Mesothelial cell of epicardium (in vitro differentiated cells): Measurements from ENCODE around the gene THUMPD3. TPM values are rescaled to one million over a fixed set of nuclear protein-coding genes. Genes with fewer than 3 reads are reported as not detected.

Experiments
- DNase-seq, 2 experiments: peaks; one replicate each; pipeline ENCODE4 v3.0.0; 2021; ENCODE audit warnings: low spot score in 2 of 2; ENCODE audit not compliant: unreplicated experiment in 2 of 2
- H3K27ac Mint-ChIP-seq: 2 replicates; pipeline ENCODE4 v1.8.0; 2021; ENCODE audit warnings: mixed read lengths
- H3K27me3 Mint-ChIP-seq: 2 replicates; pipeline ENCODE4 v1.8.0; 2021; ENCODE audit warnings: low read depth, mixed read lengths
- H3K36me3 Mint-ChIP-seq: 2 replicates; pipeline ENCODE4 v1.8.0; 2021; ENCODE audit warnings: mixed read lengths
- H3K4me1 Mint-ChIP-seq: 2 replicates; pipeline ENCODE4 v1.8.0; 2021; ENCODE audit warnings: mixed read lengths
- H3K4me3 Mint-ChIP-seq: 2 replicates; pipeline ENCODE4 v1.8.0; 2021; ENCODE audit warnings: mild to moderate bottlenecking, moderate library complexity, mixed read lengths
- H3K9me3 Mint-ChIP-seq: 2 replicates; pipeline ENCODE4 v1.8.0; 2021; ENCODE audit warnings: mixed read lengths
- total RNA-seq: library from RNA; stranded (reverse); gene quantifications from 3 replicates; pipeline ENCODE4 v1.2.1, GENCODE V29; 2021
- TF ChIP-seq, protein P1 (sequence below): fragments of 200-600 bp; sonication (generic); IDR thresholded peaks from one replicate; pipeline ENCODE4 v1.5.0; 2021; ENCODE audit warnings: antibody characterized with exemption; ENCODE audit not compliant: unreplicated experiment

The THUMPD3 gene
- total RNA-seq, 1 donor from 2014 or later, result 62.1 TPM

- Mint-ChIP-seq H3K27me3 (no peaks in the 10 kb centered on the region), H3K27ac (no peak overlapping the region), H3K9me3 (no peaks in the 10 kb centered on the region), H3K36me3 (peaks cover 31% of the 10 kb centered on the region), H3K4me1 (peaks cover 4% of the 10 kb centered on the region), H3K4me3 (no peak overlapping the region)
- TF ChIP-seq, protein P1, sequence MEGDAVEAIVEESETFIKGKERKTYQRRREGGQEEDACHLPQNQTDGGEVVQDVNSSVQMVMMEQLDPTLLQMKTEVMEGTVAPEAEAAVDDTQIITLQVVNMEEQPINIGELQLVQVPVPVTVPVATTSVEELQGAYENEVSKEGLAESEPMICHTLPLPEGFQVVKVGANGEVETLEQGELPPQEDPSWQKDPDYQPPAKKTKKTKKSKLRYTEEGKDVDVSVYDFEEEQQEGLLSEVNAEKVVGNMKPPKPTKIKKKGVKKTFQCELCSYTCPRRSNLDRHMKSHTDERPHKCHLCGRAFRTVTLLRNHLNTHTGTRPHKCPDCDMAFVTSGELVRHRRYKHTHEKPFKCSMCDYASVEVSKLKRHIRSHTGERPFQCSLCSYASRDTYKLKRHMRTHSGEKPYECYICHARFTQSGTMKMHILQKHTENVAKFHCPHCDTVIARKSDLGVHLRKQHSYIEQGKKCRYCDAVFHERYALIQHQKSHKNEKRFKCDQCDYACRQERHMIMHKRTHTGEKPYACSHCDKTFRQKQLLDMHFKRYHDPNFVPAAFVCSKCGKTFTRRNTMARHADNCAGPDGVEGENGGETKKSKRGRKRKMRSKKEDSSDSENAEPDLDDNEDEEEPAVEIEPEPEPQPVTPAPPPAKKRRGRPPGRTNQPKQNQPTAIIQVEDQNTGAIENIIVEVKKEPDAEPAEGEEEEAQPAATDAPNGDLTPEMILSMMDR, result no peak
- no peak for DNase-seq
These were observed 6.7 kb downstream of the THUMPD3 start for GRCh38 chr3:9369508-9369907.

DNA sequence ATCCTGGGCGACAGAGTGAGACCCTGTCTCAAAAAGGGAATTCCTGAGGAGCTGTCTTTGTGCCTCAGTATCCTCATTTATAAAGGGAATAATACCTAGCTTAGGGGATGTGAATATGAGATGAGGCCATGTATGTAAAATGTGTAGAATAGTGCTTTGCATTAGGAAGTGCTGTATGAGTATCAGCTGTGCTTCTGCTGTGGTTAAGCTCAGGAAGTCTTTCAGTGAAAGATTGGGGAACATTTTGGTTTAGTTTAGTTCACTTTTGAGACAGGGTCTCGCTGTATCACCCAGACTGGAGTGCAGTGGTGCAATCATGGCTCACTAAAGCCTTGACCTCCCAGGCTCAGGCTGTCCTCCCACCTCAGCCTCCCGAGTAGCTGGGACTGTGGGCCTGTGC lies 10.6 kb downstream of the THUMPD3 start:
- Mint-ChIP-seq H3K9me3 (no peaks in the 10 kb centered on the region), H3K27ac (no peak overlapping the region), H3K4me3 (no peak overlapping the region), H3K36me3 (peaks cover 56% of the 10 kb centered on the region), H3K4me1 (no peaks in the 10 kb centered on the region), H3K27me3 (no peaks in the 10 kb centered on the region)
- TF ChIP-seq, protein P1, result no peak
- DNase-seq, result no peak

DNA sequence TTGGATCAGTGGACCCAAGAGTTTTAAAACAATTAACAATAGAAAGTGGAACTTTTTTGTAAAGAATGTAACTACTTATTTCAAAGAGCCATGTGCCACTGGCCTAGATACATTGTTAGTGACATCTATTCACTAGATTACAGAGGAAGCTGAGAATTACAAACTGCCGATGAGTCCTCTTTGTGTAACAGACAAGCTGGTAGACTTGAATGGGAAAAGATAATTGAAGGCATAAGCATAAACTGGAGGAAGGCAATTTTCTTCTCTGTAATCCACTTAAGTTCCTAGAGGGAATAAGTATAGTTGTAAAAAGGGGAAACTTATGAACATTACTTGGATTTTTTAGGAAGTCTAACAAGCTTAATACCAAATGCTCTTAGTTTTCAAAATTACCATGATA lies 15.1 kb downstream of the THUMPD3 start:
- no peaks in the 10 kb centered on the region for H3K27me3 Mint-ChIP-seq
- TF ChIP-seq, protein P1, result no peak

GRCh38 chr3:9379327-9379726 lies 16.5 kb downstream of the THUMPD3 start:
- H3K4me3 Mint-ChIP-seq, result no peak overlapping the region
- peaks cover 48% of the 10 kb centered on the region for H3K36me3 Mint-ChIP-seq
- no peak for DNase-seq
- no peaks in the 10 kb centered on the region for H3K9me3 Mint-ChIP-seq
- TF ChIP-seq, protein P1, result no peak
- no peaks in the 10 kb centered on the region for H3K4me1 Mint-ChIP-seq
- H3K27me3 Mint-ChIP-seq, result no peaks in the 10 kb centered on the region
- H3K27ac Mint-ChIP-seq, result no peak overlapping the region

More for the DNA sequence above, 15.1 kb downstream of the THUMPD3 start:
- Mint-ChIP-seq H3K27ac (no peak overlapping the region), H3K36me3 (peaks cover 45% of the 10 kb centered on the region), H3K4me3 (no peak overlapping the region), H3K9me3 (no peaks in the 10 kb centered on the region), H3K4me1 (no peaks in the 10 kb centered on the region)
- DNase-seq, result no peak

DNA sequence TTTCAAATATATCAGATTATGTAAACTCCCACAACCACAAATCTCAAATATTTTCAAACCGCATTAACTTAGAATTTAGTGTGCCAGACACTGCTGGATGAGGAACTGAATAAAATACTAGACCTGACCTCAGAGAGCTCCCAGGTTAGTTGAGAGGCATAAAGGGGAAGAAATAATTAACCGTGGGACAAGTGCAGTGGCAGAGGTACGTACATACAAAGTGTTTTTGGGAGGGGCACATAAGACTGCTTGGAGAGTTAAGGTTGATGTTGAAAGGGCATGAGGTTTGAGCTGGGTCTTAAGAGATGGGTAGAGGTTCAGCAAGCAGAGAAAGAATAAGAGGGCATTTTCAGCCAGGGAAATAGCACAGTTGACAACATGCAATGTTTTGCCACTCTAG lies 17.2 kb downstream of the THUMPD3 start:
- DNase-seq, result no peak
- Mint-ChIP-seq H3K27ac (no peak overlapping the region), H3K9me3 (no peaks in the 10 kb centered on the region), H3K4me3 (no peak overlapping the region), H3K27me3 (no peaks in the 10 kb centered on the region), H3K4me1 (no peaks in the 10 kb centered on the region), H3K36me3 (peaks cover 47% of the 10 kb centered on the region)
- TF ChIP-seq, protein P1, result no peak
